Caco-2 (cell line): ENCODE results near the gene RGS7. TPM values are rescaled to one million over a fixed set of nuclear protein-coding genes. Genes with fewer than 3 reads are reported as not detected.

Experiments used
- Bru-seq: library from RNA; stranded (reverse); fragments of 400-500 nt; gene quantifications from one replicate; lab custom pipeline; 2021; lab: Mats Ljungman, UMichigan
- BruChase-seq, 2 experiments: library from RNA; stranded (reverse); fragments of 400-500 nt; gene quantifications; one replicate each; lab custom pipeline; 2021; lab: Mats Ljungman, UMichigan
- BruUV-seq: library from RNA; stranded (reverse); fragments of 400-500 nt; replicated peaks from 2 replicates; lab custom pipeline; 2021; lab: Mats Ljungman, UMichigan
- CTCF ChIA-PET: fragments of 300-600 bp; sonication (Branson Sonifier 250); formaldehyde crosslinking; loops from one replicate; lab custom pipeline; 2022; ENCODE audit warnings: antibody characterized with exemption; lab: Charles Lee
- POLR2A ChIA-PET: fragments of 300-600 bp; sonication (Branson Sonifier 250); formaldehyde crosslinking; loops from one replicate; lab custom pipeline; 2022; ENCODE audit warnings: antibody characterized with exemption; lab: Charles Lee
- DNase-seq, 2 experiments: peaks; one replicate each; pipeline versions ENCODE4 v3.0.0 to v3.0.0-alpha.2; 2020 to 2022
- H3K27me3 ChIP-seq: replicated peaks from 2 replicates; pipeline ENCODE4 v1.6.0; 2011; ENCODE audit warnings: low read length; ENCODE audit not compliant: control insufficient read depth, insufficient read depth
- H3K36me3 ChIP-seq: 2 replicates; pipeline ENCODE4 v1.5.1; 2011; ENCODE audit warnings: low read length; ENCODE audit not compliant: control insufficient read depth, insufficient read depth
- H3K4me1 ChIP-seq: fragments of 250-450 bp; sonication (Bioruptor Pico); 2 replicates; pipeline ENCODE4 v1.5.1; 2020; ENCODE audit warnings: mild to moderate bottlenecking
- H3K4me3 ChIP-seq: 2 replicates; pipeline ENCODE4 v1.5.1; 2011; ENCODE audit warnings: low read depth, mild to moderate bottlenecking, control low read depth, low read length
- H3K9me3 ChIP-seq: fragments of 250-450 bp; sonication (Bioruptor Pico); 2 replicates; pipeline ENCODE4 v1.5.1; 2020; ENCODE audit warnings: mild to moderate bottlenecking, moderate library complexity
- H3K27ac Mint-ChIP-seq: one replicate; pipeline ENCODE4 v1.8.0; 2022; ENCODE audit warnings: mixed read lengths; ENCODE audit not compliant: unreplicated experiment
- H3K27me3 Mint-ChIP-seq: one replicate; pipeline ENCODE4 v1.8.0; 2022; ENCODE audit warnings: mixed read lengths; ENCODE audit not compliant: insufficient read depth, unreplicated experiment
- H3K36me3 Mint-ChIP-seq: one replicate; pipeline ENCODE4 v1.8.0; 2022; ENCODE audit warnings: mild to moderate bottlenecking, mixed read lengths; ENCODE audit not compliant: insufficient read depth, unreplicated experiment
- H3K4me1 Mint-ChIP-seq: one replicate; pipeline ENCODE4 v1.8.0; 2022; ENCODE audit warnings: low read depth, mixed read lengths; ENCODE audit not compliant: unreplicated experiment
- H3K4me3 Mint-ChIP-seq: one replicate; pipeline ENCODE4 v1.8.0; 2022; ENCODE audit warnings: mild to moderate bottlenecking, moderate library complexity, mixed read lengths; ENCODE audit not compliant: unreplicated experiment
- H3K9me3 Mint-ChIP-seq: one replicate; pipeline ENCODE4 v1.8.0; 2022; ENCODE audit warnings: mixed read lengths; ENCODE audit not compliant: unreplicated experiment
- CTCF ChIP-seq, 2 experiments: fragments of 200-600 bp in 1 of 2; IDR thresholded peaks; 1 replicate in 1 of 2; 2 replicates in 1 of 2; pipeline versions ENCODE4 v1.5.1 to v1.8.0; 2011 to 2022; ENCODE audit warnings: antibody characterized with exemption in 1 of 2, control low read depth in 1 of 2, inconsistent platforms in 1 of 2, low read depth in 1 of 2, low read length in 1 of 2, mild to moderate bottlenecking in 1 of 2, moderate library complexity in 1 of 2; ENCODE audit not compliant: insufficient read depth in 1 of 2, severe bottlenecking in 1 of 2, unreplicated experiment in 1 of 2
- intact Hi-C: fragments of 100-400 bp; cut with micrococcal nuclease; formaldehyde crosslinking; loops from one replicate; pipeline ENCODE4 v1.10.0; 2022; ENCODE audit not compliant: unreplicated experiment
- long read RNA-seq: library from polyadenylated mRNA; stranded (forward); transcript quantifications from one replicate; pipeline ENCODE4 v2.0.0, GENCODE V29; 2022
- total RNA-seq: library from RNA; stranded (reverse); gene quantifications from 2 replicates; pipeline ENCODE4 v1.2.3, GENCODE V29; 2022

RGS7 gene
- total RNA-seq (not detected in 2 replicates), Bru-seq, nascent RNA (percentile 14 among the genes with signal in this experiment), BruChase-seq, experiment 1, labeled RNA remaining after a 2-hour chase (percentile 16 among the genes with signal in this experiment), BruChase-seq, experiment 2, labeled RNA remaining after a 6-hour chase (percentile 12 among the genes with signal in this experiment)
- long read RNA-seq = 0 reads

GRCh38 chr1:241356519-241357365, at the start of gene RGS7:
Gene RGS7, minus strand, starts transcription at chr1:241357205.
- Histone ChIP-seq H3K4me1 (no peaks in the 10 kb centered on the region), H3K9me3 (no peaks in the 10 kb centered on the region), H3K36me3 (no peaks in the 10 kb centered on the region), H3K27me3 (peaks cover 2% of the 10 kb centered on the region), H3K4me3 (peak within 1 kb of the TSS; percentile 50)
- TF ChIP-seq CTCF (IDR thresholded peaks at IDR 0.05; ENCODE audit: insufficient read depth in 1 of 2, low read depth in 1 of 2, low read length in 1 of 2, severe bottlenecking in 1 of 2, unreplicated experiment in 1 of 2) = no peak
- Mint-ChIP-seq H3K4me3 (peak within 1 kb of the TSS; percentile 53), H3K4me1 (no peaks in the 10 kb centered on the region), H3K9me3 (no peaks in the 10 kb centered on the region), H3K27me3 (peaks cover 19% of the 10 kb centered on the region), H3K27ac (no peak within 1 kb of the TSS), H3K36me3 (no peaks in the 10 kb centered on the region)
- intact Hi-C loops = loop anchor here (1.0 kb wide), 1 partner anchor 33 kb away; no protein-coding TSS in a partner anchor
- BruUV-seq = no TSS peak
- peak; percentile 52 to 60 for DNase-seq
- POLR2A ChIA-PET = no interaction called here
- CTCF ChIA-PET = no interaction called here

GRCh38 chr1:241406421-241406820, 49.4 kb upstream of the RGS7 start:
- TF ChIP-seq CTCF (IDR thresholded peaks at IDR 0.05; ENCODE audit: insufficient read depth in 1 of 2, low read depth in 1 of 2, low read length in 1 of 2, severe bottlenecking in 1 of 2, unreplicated experiment in 1 of 2) = no peak
- peaks cover 13% of the 10 kb centered on the region for H3K27me3 Mint-ChIP-seq
- Histone ChIP-seq H3K27me3 (no peaks in the 10 kb centered on the region), H3K36me3 (no peaks in the 10 kb centered on the region), H3K4me3 (no peak overlapping the region), H3K4me1 (no peaks in the 10 kb centered on the region), H3K9me3 (no peaks in the 10 kb centered on the region)
- ChIA-PET POLR2A (no interaction called here), CTCF (no interaction called here)
- intact Hi-C loops = loop anchor here (5.0 kb wide), 3 partner anchors 249 to 674 kb away; no protein-coding TSS in a partner anchor
- H3K4me3 Mint-ChIP-seq = no peak overlapping the region
- H3K9me3 Mint-ChIP-seq = no peaks in the 10 kb centered on the region
- no peaks in the 10 kb centered on the region for H3K4me1 Mint-ChIP-seq
- H3K27ac Mint-ChIP-seq = no peak overlapping the region
- BruUV-seq = no TSS peak
- H3K36me3 Mint-ChIP-seq = no peaks in the 10 kb centered on the region
- DNase-seq = no peak

GRCh38 chr1:241401156-241401555, 44.2 kb upstream of the RGS7 start:
- Histone ChIP-seq H3K27me3 (no peaks in the 10 kb centered on the region), H3K4me1 (no peaks in the 10 kb centered on the region), H3K9me3 (no peaks in the 10 kb centered on the region), H3K36me3 (no peaks in the 10 kb centered on the region), H3K4me3 (no peak overlapping the region)
- BruUV-seq = no TSS peak
- Mint-ChIP-seq H3K27ac (no peak overlapping the region), H3K4me3 (no peak overlapping the region), H3K27me3 (peaks cover 13% of the 10 kb centered on the region), H3K4me1 (no peaks in the 10 kb centered on the region), H3K36me3 (no peaks in the 10 kb centered on the region), H3K9me3 (no peaks in the 10 kb centered on the region)
- ChIA-PET POLR2A (no interaction called here), CTCF (no interaction called here)
- DNase-seq = no peak
- no peak for TF ChIP-seq CTCF (IDR thresholded peaks at IDR 0.05; ENCODE audit: insufficient read depth in 1 of 2, low read depth in 1 of 2, low read length in 1 of 2, severe bottlenecking in 1 of 2, unreplicated experiment in 1 of 2)
- intact Hi-C loops = no loop called here
